Activated T-helper 2 cell treated with anti-CD3 and anti-CD28 coated beads, Interferon-gamma antibody, Interleukin-2, Interleukin-4, amounts not matched to agents 10 μg/mL and 5 μg/mL and 100 μg/mL, durations not matched to agents 14 hours and 24 hours and 36 hours (primary cell): Measurements from ENCODE around the gene USP2. TPM values are rescaled to one million over a fixed set of nuclear protein-coding genes. Genes with fewer than 3 reads are reported as not detected.

Experiments used
- DNase-seq: peaks from one replicate; pipeline ENCODE4 v3.0.0; 2021; ENCODE audit warnings: low spot score
- H3K27ac Mint-ChIP-seq: one replicate; pipeline ENCODE4 v1.8.0; 2021; ENCODE audit warnings: mixed read lengths
- H3K27me3 Mint-ChIP-seq: one replicate; pipeline ENCODE4 v1.8.0; 2021; ENCODE audit warnings: low read depth, mixed read lengths
- H3K36me3 Mint-ChIP-seq: one replicate; pipeline ENCODE4 v1.8.0; 2021; ENCODE audit warnings: low read depth, mixed read lengths
- H3K4me1 Mint-ChIP-seq: one replicate; pipeline ENCODE4 v1.8.0; 2021; ENCODE audit warnings: low read depth, mixed read lengths
- H3K4me3 Mint-ChIP-seq: one replicate; pipeline ENCODE4 v1.8.0; 2021; ENCODE audit warnings: low read depth, mild to moderate bottlenecking, moderate library complexity, mixed read lengths
- H3K9me3 Mint-ChIP-seq: one replicate; pipeline ENCODE4 v1.8.0; 2021; ENCODE audit warnings: mixed read lengths
- intact Hi-C: fragments of 100-400 bp; cut with micrococcal nuclease; formaldehyde crosslinking; loops from one replicate; pipeline ENCODE4 v1.15.1; 2023
- total RNA-seq: library from RNA; stranded (reverse); gene quantifications from 2 replicates; pipeline ENCODE4 v1.2.3, GENCODE V29; 2022

USP2 gene
- total RNA-seq, 1 donor from 2014 or later = 1.0 TPM

GRCh38 chr11:119338965-119339588 lies 42.4 kb downstream of the USP2 start:
- H3K9me3 Mint-ChIP-seq = no peaks in the 10 kb centered on the region
- H3K36me3 Mint-ChIP-seq = peaks cover 19% of the 10 kb centered on the region
- no peak overlapping the region for H3K27ac Mint-ChIP-seq
- peaks cover 36% of the 10 kb centered on the region for H3K27me3 Mint-ChIP-seq
- no peak for DNase-seq
- intact Hi-C loops = no loop called here
- H3K4me1 Mint-ChIP-seq = peaks cover 34% of the 10 kb centered on the region
- peak overlapping the region; percentile 44 for H3K4me3 Mint-ChIP-seq

DNA sequence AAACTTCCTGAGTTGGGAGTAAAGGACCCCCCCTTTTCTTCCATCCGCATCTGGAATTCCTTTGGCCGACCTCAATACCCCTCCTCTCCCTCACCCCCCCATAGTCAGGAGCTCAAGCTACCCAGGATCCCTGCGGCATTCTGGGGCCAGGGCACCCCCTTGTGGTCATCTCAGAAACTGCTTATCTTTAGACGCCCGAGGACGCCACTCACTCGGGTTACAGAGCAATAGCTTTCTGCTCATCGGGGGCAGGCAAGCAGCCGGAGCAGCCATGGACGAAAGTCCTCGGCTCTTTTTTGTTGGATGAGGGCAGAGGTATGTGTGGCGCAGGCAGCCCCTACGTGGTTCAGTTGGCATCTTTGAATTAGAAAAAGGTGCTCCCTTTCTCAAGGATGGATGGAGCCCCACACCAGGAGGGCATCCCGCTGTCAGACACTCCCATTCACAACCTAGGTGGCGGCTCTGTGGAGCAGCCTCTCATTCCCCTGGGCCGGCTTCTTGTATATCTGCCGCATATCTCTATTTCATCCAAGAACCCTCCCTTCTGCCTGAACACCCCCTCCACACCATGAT lies 43.1 kb downstream of the USP2 start:
- DNase-seq = peak; percentile 59
- H3K36me3 Mint-ChIP-seq = peaks cover 19% of the 10 kb centered on the region
- intact Hi-C loops = no loop called here
- no peak overlapping the region for H3K4me3 Mint-ChIP-seq
- H3K4me1 Mint-ChIP-seq = peaks cover 38% of the 10 kb centered on the region
- no peak overlapping the region for H3K27ac Mint-ChIP-seq
- no peaks in the 10 kb centered on the region for H3K9me3 Mint-ChIP-seq
- H3K27me3 Mint-ChIP-seq = peaks cover 34% of the 10 kb centered on the region

DNA sequence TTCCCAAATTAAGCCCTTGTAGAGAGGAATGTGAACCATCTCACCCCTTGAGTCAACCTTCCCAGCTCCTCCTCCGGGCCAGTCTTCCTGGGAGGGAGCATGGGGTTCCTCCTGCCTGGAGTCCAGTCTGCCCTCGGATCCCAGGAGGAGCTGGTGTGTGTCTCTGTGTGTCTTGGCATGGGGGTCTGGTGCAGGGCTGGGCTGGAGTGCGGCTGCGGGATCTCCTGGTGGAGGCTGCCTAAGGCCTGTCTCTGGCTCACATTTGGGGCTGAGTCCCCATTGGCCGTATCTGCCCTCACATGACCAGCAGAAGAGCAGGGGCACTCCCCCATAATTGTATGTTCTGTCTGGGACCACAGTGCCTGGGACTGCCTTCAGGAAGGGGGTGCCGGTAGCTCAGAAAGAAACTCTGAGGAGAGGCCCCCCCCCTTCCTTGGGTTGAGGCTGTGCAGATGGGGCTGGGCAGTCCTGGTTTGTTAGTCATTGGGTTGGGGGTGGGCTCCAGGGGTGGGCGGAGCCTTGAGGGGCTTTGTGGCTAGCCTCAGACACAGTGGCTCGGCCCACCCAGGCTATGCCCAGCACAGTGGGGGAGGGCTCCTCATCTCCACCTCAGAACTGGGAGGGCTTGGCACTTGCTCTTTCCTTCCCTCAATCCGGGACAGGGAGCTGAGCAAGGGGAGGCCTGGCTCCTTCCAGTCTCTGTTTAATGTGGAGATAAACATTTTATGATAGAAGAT lies 43.7 kb downstream of the USP2 start:
- Mint-ChIP-seq H3K36me3 (peaks cover 19% of the 10 kb centered on the region), H3K4me3 (no peak overlapping the region), H3K4me1 (peaks cover 40% of the 10 kb centered on the region), H3K27me3 (peaks cover 29% of the 10 kb centered on the region), H3K27ac (no peak overlapping the region), H3K9me3 (no peaks in the 10 kb centered on the region)
- intact Hi-C loops = no loop called here
- DNase-seq = no peak

- intact Hi-C loops = no loop called here
- H3K4me1 Mint-ChIP-seq = peaks cover 43% of the 10 kb centered on the region
Observed at GRCh38 chr11:119336744-119337469, 44.6 kb downstream of the USP2 start.

GRCh38 chr11:119335655-119336543 lies 45.6 kb downstream of the USP2 start:
- peaks cover 40% of the 10 kb centered on the region for H3K4me1 Mint-ChIP-seq
- peak overlapping the region; percentile 14 for H3K27ac Mint-ChIP-seq
- H3K27me3 Mint-ChIP-seq = peaks cover 15% of the 10 kb centered on the region
- DNase-seq = no peak
- no peaks in the 10 kb centered on the region for H3K9me3 Mint-ChIP-seq
- peak overlapping the region; percentile 100 for H3K4me3 Mint-ChIP-seq
- peaks cover 19% of the 10 kb centered on the region for H3K36me3 Mint-ChIP-seq
- intact Hi-C loops = loop anchor here (2.0 kb wide), 1 partner anchor 15 kb away; no protein-coding TSS in a partner anchor

More at GRCh38 chr11:119336744-119337469, 44.6 kb downstream of the USP2 start:
- Mint-ChIP-seq H3K27ac (no peak overlapping the region), H3K4me3 (peak overlapping the region; percentile 76), H3K36me3 (peaks cover 19% of the 10 kb centered on the region), H3K9me3 (no peaks in the 10 kb centered on the region), H3K27me3 (peaks cover 23% of the 10 kb centered on the region)
- DNase-seq = no peak

DNA sequence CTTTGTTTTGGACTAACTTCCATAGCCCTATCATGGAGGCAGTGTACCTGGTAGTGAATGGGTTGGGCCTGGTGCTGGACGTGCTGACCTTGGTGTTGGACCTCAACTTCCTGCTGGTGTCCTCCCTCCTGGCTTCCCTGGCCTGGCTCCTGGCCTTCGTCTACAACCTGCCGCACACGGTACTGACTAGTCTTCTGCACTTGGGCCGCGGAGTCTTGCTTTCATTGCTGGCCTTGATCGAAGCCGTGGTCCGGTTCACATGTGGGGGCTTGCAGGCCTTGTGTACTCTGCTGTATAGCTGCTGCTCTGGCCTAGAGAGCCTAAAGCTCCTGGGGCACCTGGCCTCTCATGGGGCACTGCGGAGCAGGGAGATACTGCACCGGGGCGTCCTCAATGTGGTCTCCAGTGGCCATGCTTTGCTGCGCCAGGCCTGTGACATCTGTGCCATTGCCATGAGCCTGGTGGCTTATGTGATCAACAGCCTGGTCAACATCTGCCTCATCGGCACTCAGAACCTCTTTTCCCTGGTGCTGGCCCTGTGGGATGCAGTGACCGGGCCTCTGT lies 46.3 kb downstream of the USP2 start:
- Mint-ChIP-seq H3K4me3 (peak overlapping the region; percentile 100), H3K27me3 (peaks cover 20% of the 10 kb centered on the region), H3K27ac (peak overlapping the region; percentile 99), H3K4me1 (peaks cover 40% of the 10 kb centered on the region), H3K9me3 (no peaks in the 10 kb centered on the region), H3K36me3 (peaks cover 19% of the 10 kb centered on the region)
- no peak for DNase-seq
- intact Hi-C loops = loop anchor here (2.0 kb wide), 1 partner anchor 14 kb away; no protein-coding TSS in a partner anchor

DNA sequence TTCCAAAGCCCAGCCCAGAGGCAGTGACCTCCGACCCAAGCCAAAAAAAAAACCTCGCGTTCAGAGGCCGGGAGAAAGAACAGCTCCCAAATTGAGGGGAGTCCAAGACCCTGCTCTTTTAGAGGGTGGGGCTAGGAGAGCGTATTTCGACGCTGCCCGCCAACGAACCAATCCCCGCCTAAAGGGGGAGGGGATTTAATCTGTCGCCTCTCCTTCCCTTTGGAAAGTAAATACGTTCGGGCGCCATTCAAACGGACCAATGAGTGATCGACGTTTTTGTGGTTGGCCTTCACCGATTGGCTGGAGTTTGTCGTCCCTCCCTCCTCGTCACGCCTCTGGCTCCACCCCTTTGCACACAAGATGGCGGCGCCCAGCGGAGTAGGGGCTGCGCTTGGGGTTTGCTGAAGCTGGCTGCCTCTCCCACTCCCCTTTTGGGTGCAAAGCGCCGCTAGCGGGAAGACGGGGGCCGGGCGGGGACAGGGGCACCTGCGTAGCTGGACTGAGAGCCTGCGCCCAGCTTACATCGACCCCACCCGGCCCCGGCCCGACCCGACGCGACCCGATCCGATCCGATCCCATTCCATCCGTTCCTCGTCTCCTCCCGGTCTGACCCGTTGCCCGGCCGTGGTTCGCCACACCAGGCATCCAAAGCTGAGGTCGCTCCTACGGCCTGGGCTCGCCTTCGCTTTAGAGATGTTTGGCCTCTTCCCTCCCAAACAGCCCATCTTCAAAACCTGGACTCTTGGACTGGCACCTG lies 47.1 kb downstream of the USP2 start, which contains the start of gene RNF26:
Gene RNF26 (plus strand): TSS at position 354 of the 757 bp plus-strand sequence. CDS start 596 bp downstream, outside the sequence.
- peaks cover 40% of the 10 kb centered on the region for H3K4me1 Mint-ChIP-seq
- peak; percentile 93 for DNase-seq
- H3K27me3 Mint-ChIP-seq = peaks cover 22% of the 10 kb centered on the region
- peak within 1 kb of the TSS; percentile 100 for H3K4me3 Mint-ChIP-seq
- intact Hi-C loops = loop anchor here (1.0 to 5.0 kb wide), 4 partner anchors 14 to 267 kb away; partner anchors contain the start of gene VPS11
- no peaks in the 10 kb centered on the region for H3K9me3 Mint-ChIP-seq
- peak within 1 kb of the TSS; percentile 99 for H3K27ac Mint-ChIP-seq
- peaks cover 18% of the 10 kb centered on the region for H3K36me3 Mint-ChIP-seq

GRCh38 chr11:119332111-119332765 lies 49.3 kb downstream of the USP2 start:
- peak overlapping the region; percentile 22 for H3K4me3 Mint-ChIP-seq
- intact Hi-C loops = loop anchor here (5.0 kb wide), 2 partner anchors 70 to 265 kb away; partner anchors contain the start of gene VPS11
- H3K4me1 Mint-ChIP-seq = peaks cover 29% of the 10 kb centered on the region
- no peaks in the 10 kb centered on the region for H3K9me3 Mint-ChIP-seq
- H3K27ac Mint-ChIP-seq = peak overlapping the region; percentile 90
- no peak for DNase-seq
- peaks cover 14% of the 10 kb centered on the region for H3K27me3 Mint-ChIP-seq
- peaks cover 8% of the 10 kb centered on the region for H3K36me3 Mint-ChIP-seq

DNA sequence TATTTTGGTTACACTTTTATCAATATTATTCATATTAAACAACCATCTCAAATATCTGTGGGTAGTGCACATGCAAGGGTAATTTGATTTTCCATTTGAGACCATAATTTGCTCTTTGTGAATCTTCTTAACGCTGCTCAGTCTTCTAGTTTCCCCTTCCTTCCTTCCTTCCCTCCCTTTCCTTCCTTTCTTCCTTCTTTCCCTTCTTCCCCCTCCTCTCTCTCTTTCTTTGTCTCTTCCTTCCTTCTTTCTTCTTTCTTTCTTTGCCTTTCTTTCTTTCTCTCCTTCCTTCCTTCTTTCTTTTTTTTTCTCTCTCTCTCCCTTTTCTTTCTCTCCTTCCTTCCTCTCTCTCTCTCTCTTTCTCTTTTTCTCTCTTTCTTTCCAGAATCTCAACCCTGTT lies 51.3 kb downstream of the USP2 start:
- H3K27ac Mint-ChIP-seq = no peak overlapping the region
- peaks cover 14% of the 10 kb centered on the region for H3K4me1 Mint-ChIP-seq
- DNase-seq = no peak
- H3K36me3 Mint-ChIP-seq = no peaks in the 10 kb centered on the region
- H3K9me3 Mint-ChIP-seq = no peaks in the 10 kb centered on the region
- no peak overlapping the region for H3K4me3 Mint-ChIP-seq
- H3K27me3 Mint-ChIP-seq = peaks cover 14% of the 10 kb centered on the region
- intact Hi-C loops = loop anchor here (5.0 kb wide), 2 partner anchors 68 to 263 kb away; partner anchors contain the start of gene VPS11

- Mint-ChIP-seq H3K4me3 (no peak overlapping the region), H3K36me3 (no peaks in the 10 kb centered on the region), H3K27ac (no peak overlapping the region), H3K9me3 (no peaks in the 10 kb centered on the region), H3K27me3 (peaks cover 14% of the 10 kb centered on the region), H3K4me1 (peaks cover 10% of the 10 kb centered on the region)
- no peak for DNase-seq
- intact Hi-C loops = no loop called here
Observed at GRCh38 chr11:119329320-119329719, 52.2 kb downstream of the USP2 start.
